ENCODE measurements around the gene SLC8A1. TPM values are rescaled to one million over a fixed set of nuclear protein-coding genes. Genes with fewer than 3 reads are reported as not detected.

SLC8A1 gene
- total and polyA plus RNA-seq, 2 of the 13 experiments (the other 11 are each of a cell fraction or from before 2014, with no cell fraction given): not detected

DNA sequence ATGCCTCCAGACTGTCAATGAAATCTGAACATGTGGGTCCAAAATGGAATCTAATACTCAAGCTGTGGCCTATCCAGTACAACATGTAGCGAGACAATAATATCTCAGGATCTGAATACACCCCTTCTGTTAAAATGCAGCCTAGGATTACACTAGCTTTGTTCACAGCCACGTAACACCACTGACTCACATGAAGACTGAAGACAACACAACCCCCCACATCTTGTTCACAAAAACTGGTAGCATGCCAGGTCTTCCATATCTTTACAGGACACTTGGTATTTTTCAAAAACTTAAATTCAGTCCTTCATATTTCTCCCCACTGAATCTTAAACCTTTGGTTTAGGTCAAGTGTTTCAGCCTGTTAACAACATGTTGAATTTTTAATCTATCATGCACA, 84.2 kb downstream of the SLC8A1 start (continued):
- TF ChIP-seq, protein P1, sequence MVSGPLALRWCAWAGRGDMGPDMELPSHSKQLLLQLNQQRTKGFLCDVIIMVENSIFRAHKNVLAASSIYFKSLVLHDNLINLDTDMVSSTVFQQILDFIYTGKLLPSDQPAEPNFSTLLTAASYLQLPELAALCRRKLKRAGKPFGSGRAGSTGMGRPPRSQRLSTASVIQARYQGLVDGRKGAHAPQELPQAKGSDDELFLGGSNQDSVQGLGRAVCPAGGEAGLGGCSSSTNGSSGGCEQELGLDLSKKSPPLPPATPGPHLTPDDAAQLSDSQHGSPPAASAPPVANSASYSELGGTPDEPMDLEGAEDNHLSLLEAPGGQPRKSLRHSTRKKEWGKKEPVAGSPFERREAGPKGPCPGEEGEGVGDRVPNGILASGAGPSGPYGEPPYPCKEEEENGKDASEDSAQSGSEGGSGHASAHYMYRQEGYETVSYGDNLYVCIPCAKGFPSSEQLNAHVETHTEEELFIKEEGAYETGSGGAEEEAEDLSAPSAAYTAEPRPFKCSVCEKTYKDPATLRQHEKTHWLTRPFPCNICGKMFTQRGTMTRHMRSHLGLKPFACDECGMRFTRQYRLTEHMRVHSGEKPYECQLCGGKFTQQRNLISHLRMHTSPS (CRISPR knock-in tag; IDR thresholded peaks at IDR 0.05; ENCODE audit: low read depth): no peak
- no peak for TF ChIP-seq ZNF749 (CRISPR knock-in tag; IDR thresholded peaks at IDR 0.05; ENCODE audit: borderline replicate concordance)

GRCh38 chr2:40367032-40367431, 84.9 kb downstream of the SLC8A1 start:
- WGBS (ENCODE audit: low lambda C conversion rate): 2% methylated on average over 2 of the region's 2 CpGs
- BruUV-seq (replicated peaks): no TSS peak
- no peaks in the 10 kb centered on the region for H3K4me1 ChIP-seq (ENCODE audit: insufficient read depth, low read length)
- intact Hi-C loops (cut with micrococcal nuclease; ENCODE audit: unreplicated experiment): no loop called here
- no peaks in the 10 kb centered on the region for H4K20me1 ChIP-seq (ENCODE audit: insufficient read depth, low read length)
- in situ Hi-C loops (cut with HindIII; ENCODE audit: extremely low pct_ligation_motif_present, low pct_unique_long_range_greater_than_20kb): no loop called here
- H3K27ac ChIP-seq (ENCODE audit: extremely low read length, insufficient read depth, low read length): no peak overlapping the region
- ATAC-seq: no peak
- no peaks in the 10 kb centered on the region for H3K79me2 ChIP-seq (ENCODE audit: insufficient read depth, low read length)
- no peaks in the 10 kb centered on the region for H3K9me3 ChIP-seq (ENCODE audit: low read length)
- no peak for TF ChIP-seq ZBTB8A (CRISPR knock-in tag; IDR thresholded peaks at IDR 0.05; ENCODE audit: borderline replicate concordance, low read depth)
- TF ChIP-seq JARID2 (CRISPR knock-in tag; IDR thresholded peaks at IDR 0.05; ENCODE audit: insufficient replicate concordance): no peak
- no peak for TF ChIP-seq EHMT2 (IDR thresholded peaks at IDR 0.05; ENCODE audit: borderline replicate concordance, low read depth, low read length)
- TF ChIP-seq HCFC1 (IDR thresholded peaks at IDR 0.05; ENCODE audit: low read depth, low read length): no peak
- TF ChIP-seq, protein P2, sequence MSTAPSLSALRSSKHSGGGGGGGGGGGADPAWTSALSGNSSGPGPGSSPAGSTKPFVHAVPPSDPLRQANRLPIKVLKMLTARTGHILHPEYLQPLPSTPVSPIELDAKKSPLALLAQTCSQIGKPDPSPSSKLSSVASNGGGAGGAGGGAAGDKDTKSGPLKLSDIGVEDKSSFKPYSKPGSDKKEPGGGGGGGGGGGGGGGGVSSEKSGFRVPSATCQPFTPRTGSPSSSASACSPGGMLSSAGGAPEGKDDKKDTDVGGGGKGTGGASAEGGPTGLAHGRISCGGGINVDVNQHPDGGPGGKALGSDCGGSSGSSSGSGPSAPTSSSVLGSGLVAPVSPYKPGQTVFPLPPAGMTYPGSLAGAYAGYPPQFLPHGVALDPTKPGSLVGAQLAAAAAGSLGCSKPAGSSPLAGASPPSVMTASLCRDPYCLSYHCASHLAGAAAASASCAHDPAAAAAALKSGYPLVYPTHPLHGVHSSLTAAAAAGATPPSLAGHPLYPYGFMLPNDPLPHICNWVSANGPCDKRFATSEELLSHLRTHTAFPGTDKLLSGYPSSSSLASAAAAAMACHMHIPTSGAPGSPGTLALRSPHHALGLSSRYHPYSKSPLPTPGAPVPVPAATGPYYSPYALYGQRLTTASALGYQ (CRISPR knock-in tag; IDR thresholded peaks at IDR 0.05): no peak
- TF ChIP-seq ZFAT (CRISPR knock-in tag; conservative IDR thresholded peaks at IDR 0.05): no peak
- TF ChIP-seq ZNF775 (CRISPR knock-in tag; IDR thresholded peaks at IDR 0.05; ENCODE audit: borderline replicate concordance): no peak
- no peak overlapping the region for H3K9ac ChIP-seq (ENCODE audit: insufficient read depth, low read depth, low read length)
- CTCF ChIA-PET (ENCODE audit: low intra/inter-chr PET ratio, low total read pairs): no interaction called here
- H3K4me2 ChIP-seq (ENCODE audit: low read depth, low read length): no peak overlapping the region
- FAIRE-seq: no peak
- H2AFZ ChIP-seq (ENCODE audit: low read length): no peak overlapping the region
- H3K36me3 ChIP-seq (replicated peaks in 1 of 2; ENCODE audit: control insufficient read depth in 1 of 2, insufficient read depth in 2 of 2, low read length in 2 of 2): no peaks in the 10 kb centered on the region
- POLR2A ChIA-PET: no interaction called here
- no peaks in the 10 kb centered on the region for H3K27me3 ChIP-seq (ENCODE audit: control insufficient read depth in 1 of 2, insufficient read depth in 2 of 2, low read length in 2 of 2)
- H3K4me3 ChIP-seq (replicated peaks in 1 of 3; ENCODE audit: insufficient read depth in 1 of 3, low read depth in 2 of 3, low read length in 3 of 3): no peak overlapping the region
- DNase-seq (ENCODE audit: low spot score): no peak
